NCI-H526 treated with DMSO at 0.1 percent for 48 hours (cell line): ENCODE measurements around the gene C2orf68.
"Not testable (repeated sequence)": the region's sequence is repeated elsewhere in the genome, so short reads cannot be mapped to it uniquely, and the experiment has no call there.

ENCODE experiments used
- DNase-seq: peaks from one replicate; lab custom pipeline; 2025; lab: John Stamatoyannopoulos, UW

C2orf68 gene

GRCh38 chr2:85598594-85599340 lies 13.1 kb downstream of the C2orf68 start:
- no peak for DNase-seq

DNA sequence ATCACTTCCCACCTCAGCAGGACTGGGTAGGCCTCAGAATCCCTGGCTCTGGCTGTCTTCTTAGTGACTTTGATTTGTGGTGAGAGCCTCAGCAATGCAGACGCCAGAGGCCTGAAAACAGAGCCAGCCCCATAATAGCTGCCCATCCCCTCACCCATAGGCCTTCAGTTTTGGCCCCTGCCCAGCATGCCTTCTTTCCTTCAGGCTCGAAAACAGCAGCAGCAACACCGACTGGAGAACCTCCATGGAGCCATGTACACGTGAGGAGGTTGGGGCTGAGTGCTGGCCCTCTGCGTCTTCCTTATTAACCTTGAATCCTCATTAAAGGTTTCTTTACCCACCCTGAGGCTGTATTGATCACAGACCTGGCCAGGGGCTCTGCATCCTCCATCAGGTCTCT lies 14.6 kb downstream of the C2orf68 start:
- no peak for DNase-seq

DNA sequence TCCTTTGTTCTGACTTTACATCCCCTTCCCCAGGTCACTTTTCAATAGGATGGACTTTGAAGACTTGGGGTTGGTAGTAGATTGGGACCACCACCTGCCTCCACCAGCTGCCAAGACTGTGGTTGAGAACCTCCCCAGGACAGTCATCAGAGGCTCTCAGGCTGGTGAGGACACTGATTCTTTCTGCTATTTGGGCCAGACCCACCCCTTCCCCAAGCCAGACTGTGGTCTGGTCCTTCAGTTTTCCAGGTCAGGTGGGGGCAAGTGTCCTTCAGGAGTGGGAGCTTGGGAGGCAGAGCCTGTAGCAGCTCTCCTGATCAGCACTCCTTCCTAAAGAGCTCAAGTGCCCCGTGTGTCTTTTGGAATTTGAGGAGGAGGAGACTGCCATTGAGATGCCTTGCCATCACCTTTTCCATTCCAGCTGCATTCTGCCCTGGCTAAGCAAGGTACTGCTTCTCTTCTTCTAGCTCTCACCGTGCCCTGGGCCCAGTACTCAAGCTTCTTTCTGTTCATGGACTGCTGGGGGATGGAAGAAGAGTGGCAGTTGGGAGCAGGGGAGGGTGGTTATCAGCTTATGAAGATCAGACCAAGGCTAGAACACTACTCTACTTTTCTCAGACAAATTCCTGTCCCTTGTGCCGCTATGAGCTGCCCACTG lies 15.3 kb downstream of the C2orf68 start:
- no peak for DNase-seq

DNA sequence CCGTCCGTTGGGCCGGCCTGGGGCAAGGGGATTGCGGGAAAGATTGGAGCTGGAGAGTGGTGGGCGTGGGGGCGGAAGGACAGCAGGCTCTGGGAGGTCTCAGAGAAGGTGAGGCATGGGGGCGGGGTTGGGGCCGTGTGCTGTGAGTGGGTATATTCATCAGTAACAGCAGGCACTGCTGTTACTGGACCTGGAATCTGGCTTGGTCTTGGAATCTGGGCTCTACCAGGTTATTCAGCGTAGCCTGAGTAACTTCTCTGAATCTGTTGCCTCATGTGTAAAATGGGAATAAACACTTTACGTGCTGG lies 15.9 kb downstream of the C2orf68 start:
- DNase-seq, result no peak

GRCh38 chr2:85595301-85596025 lies 16.4 kb downstream of the C2orf68 start, which contains the start of gene RNF181:
Gene RNF181, plus strand, starts transcription at chr2:85595745. Its CDS starts 19 bp downstream, at chr2:85595764.
- DNase-seq, result peak; percentile 98

- no peak for DNase-seq
These were observed 17.1 kb downstream of the C2orf68 start for GRCh38 chr2:85594715-85595300.

DNA sequence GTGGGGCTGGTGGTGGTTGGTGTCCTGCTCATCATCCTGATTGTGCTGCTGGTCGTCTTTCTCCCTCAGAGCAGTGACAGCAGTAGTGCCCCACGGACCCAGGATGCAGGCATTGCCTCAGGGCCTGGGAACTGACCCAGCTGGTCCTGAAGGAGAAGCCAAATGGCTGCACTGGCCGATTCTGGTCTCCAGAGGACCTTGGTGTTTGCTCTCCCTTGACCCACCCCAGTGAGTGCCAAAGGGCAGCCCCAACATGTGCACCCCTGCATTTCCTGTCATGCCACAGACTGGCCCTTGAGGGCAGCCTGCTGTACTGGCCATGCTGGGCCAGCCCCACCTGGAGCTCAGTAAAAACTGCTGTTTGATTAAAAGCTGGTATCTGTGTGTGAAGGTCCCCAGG lies 18.8 kb downstream of the C2orf68 start:
- no peak for DNase-seq

- not testable (repeated sequence) for DNase-seq
These were observed 19.6 kb downstream of the C2orf68 start for GRCh38 chr2:85592299-85592698.

DNA sequence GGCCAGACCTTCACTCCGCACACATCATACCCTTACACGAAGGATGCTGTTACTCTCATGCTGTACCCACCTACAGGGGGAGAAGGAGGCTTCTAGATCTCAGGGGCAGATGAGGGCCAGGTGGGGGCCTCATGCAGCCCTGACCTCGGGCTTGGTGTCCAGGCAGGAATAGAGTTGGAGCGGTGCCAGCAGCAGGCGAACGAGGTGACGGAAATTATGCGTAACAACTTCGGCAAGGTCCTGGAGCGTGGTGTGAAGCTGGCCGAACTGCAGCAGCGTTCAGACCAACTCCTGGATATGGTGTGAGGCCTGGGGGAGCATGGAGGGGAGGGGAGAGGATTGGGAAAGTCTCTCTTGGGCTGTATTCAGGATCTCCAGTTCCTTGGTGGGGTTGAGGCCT lies 20.3 kb downstream of the C2orf68 start:
- DNase-seq, result no peak

DNA sequence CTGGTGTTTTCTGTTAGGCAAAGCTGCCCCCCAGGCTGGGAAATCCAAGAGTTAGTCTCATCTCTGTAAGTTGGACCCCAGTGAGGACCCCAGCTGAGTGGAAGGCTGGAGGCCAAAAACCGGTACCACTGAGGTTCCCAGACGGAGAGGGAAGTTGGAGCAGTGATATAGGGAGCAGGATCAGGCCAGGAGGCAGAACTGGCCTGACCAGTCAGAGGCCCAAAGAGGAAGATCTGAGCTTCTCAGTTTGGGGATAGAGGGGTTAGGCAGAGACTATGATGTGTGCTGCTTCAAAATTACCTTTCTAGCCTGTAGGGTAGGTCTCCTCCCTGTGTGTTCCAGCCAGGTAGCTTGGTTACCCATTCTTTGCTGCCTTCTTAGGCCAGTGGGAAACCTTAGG lies 20.9 kb downstream of the C2orf68 start:
- no peak for DNase-seq

DNA sequence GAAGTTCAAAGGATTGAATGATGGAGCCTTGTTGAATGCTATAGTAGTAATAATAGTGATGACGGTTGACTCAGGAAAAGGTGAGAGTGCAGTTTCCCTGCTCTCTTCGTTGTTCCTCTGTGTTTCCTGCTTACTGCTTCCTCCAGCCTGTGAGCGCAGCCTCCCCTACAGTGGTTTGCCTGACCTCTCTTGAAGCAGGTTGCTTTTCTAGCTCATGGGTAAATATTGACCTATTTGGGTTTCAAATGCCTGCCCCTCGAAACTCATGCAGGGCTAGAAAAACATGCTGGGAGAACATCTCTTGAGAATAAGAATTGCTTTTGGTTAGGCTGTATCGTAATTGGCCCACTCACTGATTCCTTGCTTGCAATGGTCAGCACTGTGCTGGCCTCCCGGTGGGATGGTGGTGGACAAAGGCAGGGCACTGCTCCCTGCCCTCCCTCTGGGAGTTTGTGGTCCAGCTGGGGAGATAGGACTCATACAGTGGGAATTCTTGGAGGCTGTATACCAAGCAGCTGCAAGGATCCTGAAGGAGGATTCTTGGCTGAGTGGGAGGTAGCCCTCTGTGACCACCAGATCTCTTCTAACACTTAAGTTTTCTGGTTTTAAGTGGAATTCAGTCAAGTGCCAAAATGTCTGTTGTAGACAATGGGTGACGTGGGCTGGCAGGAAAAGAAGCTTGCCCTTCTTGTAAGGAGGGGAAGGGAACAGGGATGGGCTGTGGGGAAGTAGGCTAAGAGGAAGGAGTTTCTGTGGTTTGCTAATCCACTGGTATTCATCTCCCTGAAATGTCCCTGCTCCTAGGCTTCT lies 21.7 kb downstream of the C2orf68 start:
- no peak for DNase-seq

- DNase-seq, result no peak
These were observed 22.7 kb downstream of the C2orf68 start for GRCh38 chr2:85589181-85589580.

GRCh38 chr2:85588645-85589044 lies 23.2 kb downstream of the C2orf68 start:
- no peak for DNase-seq

GRCh38 chr2:85588236-85588635 lies 23.6 kb downstream of the C2orf68 start:
- DNase-seq, result no peak

- no peak for DNase-seq
These were observed 26.1 kb downstream of the C2orf68 start for GRCh38 chr2:85585781-85586105.

DNA sequence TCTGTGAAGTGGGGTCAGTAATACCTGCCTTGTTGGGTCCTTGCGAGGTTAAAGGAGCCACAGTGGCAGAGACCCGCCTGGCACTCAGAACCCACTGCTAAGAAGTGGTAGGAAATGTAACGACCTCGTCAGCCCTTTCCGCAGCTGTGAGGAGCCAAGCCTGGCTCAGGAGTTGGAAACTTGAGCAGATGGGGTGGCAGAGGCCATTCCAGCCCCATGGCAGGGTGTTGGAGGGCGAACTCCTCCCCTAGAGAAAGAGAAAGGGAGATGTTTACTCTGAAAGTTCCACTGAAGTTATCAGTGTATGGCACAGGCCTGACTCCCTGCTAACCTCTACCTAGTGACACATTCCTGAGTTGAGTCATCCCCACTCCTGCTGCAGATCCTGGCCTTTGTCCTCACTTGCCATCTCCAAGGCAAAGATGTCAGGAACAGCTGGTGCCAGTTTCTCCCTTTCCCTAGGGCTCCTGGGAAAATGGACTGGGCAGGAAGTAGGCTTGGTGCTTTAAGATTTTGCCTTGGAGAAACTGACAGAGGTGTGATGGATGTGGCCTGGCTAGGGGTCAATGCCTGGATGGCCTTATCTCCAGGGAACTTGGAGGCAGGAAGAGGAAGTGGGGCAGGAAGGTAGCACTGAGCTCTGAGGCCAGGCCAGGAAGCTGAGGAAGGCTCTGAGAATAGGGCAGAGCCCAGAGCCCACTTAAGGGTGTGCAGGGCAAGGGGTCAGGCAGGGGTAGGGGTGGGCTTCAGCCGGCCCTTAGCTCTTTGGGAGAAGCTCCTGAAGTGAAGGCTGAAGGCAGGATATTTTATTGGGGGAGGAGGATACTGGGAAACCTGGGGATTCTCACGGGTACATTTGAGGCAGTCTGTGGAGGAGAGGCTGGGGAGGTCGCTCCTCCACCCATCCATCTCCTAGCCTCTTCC lies 26.7 kb downstream of the C2orf68 start:
- no peak for DNase-seq

GRCh38 chr2:85584354-85584856 lies 27.5 kb downstream of the C2orf68 start, which contains the start of gene VAMP5:
Gene VAMP5, plus strand, starts transcription at chr2:85584431. Its CDS starts 60 bp downstream, at chr2:85584491.
- DNase-seq, result no peak

GRCh38 chr2:85583667-85584353 lies 28.1 kb downstream of the C2orf68 start:
- DNase-seq, result no peak

DNA sequence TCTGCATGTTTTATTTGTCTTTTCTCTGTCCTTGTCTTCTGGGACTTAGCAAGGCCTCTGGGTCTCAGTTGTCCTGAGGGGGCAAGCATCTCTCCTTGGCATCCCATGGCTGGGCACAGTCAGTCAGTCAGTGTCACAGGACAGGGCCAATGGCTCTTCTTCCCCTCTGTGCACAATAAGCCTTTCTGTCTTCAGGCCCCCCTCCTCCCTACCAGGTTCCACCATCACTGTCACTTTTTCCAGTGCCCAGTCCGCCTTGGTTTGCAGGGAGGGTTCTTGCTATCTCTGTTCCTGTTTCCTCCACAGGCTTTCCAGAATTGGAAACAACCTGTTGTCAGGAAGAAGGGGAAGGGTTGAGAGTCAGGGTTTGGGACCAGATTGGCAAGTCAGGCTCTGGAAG lies 29.4 kb downstream of the C2orf68 start:
- DNase-seq, result no peak

DNA sequence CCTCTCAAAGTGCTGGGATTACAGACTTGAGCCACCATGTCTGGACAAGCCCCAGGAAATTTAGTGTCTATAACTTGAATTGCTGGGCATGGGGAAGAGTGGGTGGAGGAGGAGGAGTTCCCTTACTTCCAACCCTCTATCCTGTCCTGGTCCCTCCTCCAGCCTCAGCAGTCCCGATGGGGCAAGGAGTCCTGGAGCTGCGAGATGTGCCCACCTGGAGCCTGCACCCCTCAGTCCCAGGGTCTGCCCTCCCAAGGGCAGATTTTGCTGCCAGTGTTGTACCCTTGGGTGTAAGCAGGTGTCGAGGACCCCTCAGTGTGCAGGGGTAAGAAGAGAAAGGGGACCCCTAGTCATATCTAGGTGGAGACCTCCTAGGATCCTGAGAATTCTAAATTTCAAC lies 31.7 kb downstream of the C2orf68 start:
- no peak for DNase-seq
